Measurements from ENCODE around the gene MED22.

The MED22 gene

GRCh38 chr9:133375724-133376654 is 28.1 kb upstream of the MED22 start, which contains the start of the genes STKLD1 and SURF4:
TSS of gene STKLD1 (plus strand) at chr9:133376366. CDS start at chr9:133376474, 108 bp downstream.
TSS of gene SURF4 (minus strand) at chr9:133376060. CDS start at chr9:133375969, 91 bp downstream.
- DNase-seq (ENCODE audit: low read depth, low spot score), result peak; percentile 70

DNA sequence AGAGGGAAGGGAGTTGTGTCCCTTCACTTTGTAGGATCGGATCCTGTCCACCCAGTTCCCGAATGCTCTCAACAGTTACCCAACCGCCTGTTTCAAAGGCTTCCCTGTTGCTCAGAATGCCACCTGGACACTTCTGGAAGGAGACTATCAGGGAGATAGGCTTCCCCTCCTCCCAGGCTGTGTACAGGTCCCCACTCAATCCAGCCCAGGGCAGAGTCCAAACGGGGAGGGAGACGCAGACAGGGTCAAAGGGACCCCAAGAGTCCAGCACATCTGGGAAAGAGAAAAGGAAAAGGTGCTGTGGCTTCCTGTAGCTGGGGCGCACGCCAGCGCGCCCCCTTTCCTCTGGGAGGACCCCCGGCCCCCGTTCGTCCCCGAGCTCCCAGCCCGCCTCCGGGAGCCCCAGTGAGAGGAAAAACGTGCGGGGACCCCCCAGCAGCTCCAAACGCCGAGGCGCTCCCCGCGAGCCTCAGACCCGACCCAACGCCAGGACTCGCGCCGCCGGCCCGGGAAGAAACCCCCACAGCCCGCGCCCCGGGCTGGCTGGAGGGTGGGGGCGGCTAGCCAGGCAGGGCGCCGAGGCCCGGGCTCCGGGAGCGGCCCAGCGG is 27.3 kb upstream of the MED22 start:
- DNase-seq (ENCODE audit: low read depth, low spot score), result no peak

GRCh38 chr9:133374612-133375115 is 26.7 kb upstream of the MED22 start:
- DNase-seq (ENCODE audit: low read depth, low spot score), result no peak

- DNase-seq (ENCODE audit: low read depth, low spot score), result no peak
Measured at GRCh38 chr9:133372144-133372543, 24.2 kb upstream of the MED22 start.

DNA sequence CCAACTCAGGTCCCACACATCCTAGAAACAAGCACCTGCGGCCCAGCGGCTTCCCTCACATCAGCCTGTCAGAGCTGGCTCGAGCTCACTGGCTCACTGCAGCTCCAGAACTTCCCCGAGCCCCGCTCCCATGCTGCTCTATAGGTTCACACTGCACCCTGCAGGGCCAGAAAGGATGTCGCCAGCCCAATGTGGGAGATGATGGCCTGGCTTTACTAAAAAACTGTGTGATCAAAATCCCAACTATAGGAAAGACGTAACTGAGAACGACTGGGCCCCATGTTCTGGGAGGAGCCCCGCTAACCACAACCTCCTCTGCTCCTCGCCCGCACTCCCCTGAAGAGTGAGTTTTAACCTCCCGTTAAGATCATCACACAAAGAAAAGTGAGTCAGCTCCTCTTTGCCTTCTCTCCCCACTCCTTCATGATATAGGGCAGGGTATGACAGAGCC is 23.4 kb upstream of the MED22 start:
- no peak for DNase-seq (ENCODE audit: low read depth, low spot score)

DNA sequence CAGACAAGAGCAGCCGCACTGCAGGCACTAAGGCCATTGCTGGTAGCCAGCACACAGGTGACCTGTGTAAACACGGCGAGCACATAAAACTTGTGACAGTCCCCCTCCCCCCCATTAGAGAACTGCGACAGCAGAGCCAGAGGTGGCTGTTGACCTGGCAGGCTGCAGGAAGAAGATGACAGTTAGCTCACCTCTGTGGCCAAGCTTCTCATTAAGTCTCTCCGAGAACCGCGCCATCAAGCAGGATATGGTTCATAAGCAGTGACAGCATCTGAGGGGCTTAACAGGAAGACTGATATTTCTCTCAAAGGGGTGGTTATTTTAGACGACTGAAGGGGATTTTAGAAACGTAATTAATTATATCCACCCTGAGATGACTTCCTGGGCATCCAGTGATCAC is 22.8 kb upstream of the MED22 start:
- DNase-seq (ENCODE audit: low read depth, low spot score), result no peak

DNA sequence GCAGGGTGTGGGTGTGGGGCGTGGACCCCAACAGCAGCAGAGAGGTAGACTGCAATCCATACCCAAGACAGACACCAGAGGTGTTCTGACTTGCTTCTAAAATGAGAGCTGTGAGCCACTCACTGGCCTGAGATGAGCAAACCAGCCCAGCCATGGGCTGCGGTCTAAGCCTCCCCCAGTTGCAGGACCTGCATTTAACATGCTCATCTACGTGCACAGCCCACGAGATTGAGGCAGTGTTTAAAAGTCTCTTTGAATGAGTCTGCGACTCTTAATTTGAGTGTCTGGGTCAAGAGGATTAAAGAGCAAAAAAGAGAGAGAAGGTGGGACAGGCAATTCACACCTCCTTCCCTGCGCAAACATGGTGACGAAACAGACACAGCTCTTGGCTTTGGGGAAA is 22.0 kb upstream of the MED22 start:
- DNase-seq (ENCODE audit: low read depth, low spot score), result no peak

- no peak for DNase-seq (ENCODE audit: low read depth, low spot score)
Measured at GRCh38 chr9:133369422-133369821, 21.5 kb upstream of the MED22 start.

DNA sequence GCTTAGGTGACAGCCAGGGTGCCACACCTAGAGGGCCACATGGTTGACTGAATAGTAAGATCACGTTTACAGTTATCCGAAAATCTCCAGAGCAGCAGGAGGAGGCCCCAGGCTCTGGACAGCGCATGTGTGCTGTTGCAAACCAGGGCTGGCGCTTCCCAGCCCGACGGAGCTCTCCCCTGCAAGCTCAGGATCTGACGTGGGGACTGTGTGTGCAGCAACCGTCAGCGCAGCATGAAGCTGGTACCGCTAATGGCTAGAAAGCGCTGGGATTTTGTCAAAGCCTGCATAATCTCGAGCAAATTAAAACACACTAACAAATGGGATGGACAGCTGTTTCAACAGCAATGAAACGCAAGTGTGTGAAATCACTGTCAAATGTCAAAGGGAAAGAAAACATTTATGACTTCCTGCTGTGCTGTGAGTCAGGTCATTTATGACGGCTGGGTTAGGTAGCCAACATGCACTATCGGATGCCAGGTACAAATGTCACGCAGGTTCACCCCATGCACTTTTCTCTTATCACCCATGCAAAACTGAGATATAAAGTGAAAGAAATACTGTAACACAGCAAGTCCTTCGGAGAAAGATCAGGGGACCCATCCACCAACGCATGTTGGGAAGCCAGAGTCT is 20.4 kb upstream of the MED22 start:
- no peak for DNase-seq (ENCODE audit: low read depth, low spot score)

DNA sequence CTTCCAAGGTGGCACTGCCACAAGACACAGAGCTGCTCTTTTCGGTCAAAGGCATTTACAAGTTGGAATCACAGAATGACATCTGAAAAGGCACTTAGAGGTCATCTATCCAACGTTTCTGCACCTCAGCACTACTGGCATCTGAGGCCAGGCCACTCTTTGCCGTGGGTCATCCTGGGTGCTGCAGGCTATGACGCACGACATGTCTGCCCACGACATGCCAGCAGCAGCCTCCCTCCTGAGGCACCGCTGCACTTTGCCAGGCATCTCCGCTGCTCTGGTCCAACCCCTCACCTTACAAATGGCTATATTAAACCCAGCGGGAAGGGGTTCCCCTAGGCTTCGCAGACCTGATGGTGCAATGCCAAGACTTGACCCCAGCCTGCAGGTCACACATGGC is 19.8 kb upstream of the MED22 start:
- DNase-seq (ENCODE audit: low read depth, low spot score), result no peak

- no peak for DNase-seq (ENCODE audit: low read depth, low spot score)
Measured at GRCh38 chr9:133367221-133367620, 19.3 kb upstream of the MED22 start.

DNA sequence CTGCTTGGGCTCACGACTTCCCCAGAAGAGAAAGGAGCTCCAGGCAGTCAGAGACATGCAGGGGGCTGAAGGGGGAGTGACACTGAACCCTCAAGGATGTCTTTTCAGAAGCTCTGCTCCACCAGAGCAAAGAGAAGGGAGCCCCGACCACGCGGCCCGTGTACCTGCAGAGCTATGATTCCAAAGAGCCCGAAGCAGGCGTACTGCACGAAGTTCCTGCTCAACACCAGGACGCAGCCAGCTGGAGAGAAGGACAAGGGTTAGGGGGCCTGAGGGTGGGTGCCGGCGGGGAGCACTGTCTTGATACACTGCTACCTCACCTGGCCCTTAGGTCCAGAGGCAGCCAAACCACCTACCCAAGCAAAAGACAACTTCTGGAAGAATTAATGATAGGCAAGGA is 18.5 kb upstream of the MED22 start:
- no peak for DNase-seq (ENCODE audit: low read depth, low spot score)

DNA sequence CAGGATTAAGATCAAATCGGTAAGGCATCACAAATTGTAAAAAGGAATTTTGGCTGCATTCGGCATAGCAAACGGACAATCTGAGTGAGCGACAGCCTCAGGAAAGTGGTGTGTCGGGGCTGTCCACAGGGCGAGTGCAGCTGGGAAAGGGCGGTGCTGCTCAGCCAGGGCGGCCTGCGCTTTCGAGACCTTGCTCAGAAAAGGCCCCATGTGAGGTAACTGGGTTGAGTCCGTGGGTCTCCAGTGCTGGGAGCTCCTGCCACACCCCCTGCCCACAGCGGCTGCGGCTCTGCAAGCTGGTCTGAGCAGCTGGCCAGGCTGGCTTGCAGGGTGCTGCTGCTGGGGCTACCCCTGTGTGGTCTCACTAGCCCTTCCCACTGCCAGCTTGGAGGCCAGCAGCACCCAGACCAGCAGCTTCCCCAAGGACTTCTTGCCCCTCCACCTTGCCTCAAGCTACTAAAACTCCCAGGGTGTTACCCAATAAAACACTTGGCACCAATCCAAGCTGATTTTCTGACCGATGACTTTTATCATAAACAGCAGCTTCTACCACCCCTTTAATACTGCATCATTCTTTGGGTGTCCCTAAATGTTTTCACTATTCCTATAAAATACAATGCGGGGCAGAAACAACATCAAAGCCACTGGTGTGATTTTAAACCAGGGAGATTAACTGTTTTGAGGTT is 14.6 kb upstream of the MED22 start:
- no peak for DNase-seq (ENCODE audit: low read depth, low spot score)

DNA sequence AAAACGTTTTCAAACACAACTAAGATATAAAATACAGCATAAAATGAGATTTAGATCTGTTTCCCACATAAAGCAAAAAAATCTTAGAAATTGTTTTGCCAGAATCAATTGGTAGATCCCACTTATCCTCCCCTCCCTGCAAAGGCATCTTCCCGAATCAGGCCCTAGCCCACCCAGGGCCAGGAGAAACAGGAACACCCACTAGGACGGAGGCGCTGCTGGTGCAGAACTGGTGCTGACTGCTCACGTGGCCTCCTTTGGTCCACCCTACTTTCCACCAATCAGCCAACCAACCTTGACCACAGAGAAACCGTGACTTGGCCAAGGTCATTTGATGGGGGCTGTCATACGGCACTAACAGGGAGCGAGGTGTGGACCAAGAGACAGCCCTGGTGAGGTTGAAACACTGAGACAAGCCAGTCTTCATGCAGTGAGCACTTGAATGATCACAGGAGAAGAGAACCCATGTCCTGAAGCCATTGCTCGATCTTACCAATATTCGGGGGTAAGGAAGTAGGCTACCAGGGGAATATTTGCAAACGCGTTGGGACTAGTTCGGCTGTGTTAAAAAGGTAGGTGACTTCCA is 13.7 kb upstream of the MED22 start:
- no peak for DNase-seq (ENCODE audit: low read depth, low spot score)

GRCh38 chr9:133360400-133361393 is 12.8 kb upstream of the MED22 start:
- DNase-seq (ENCODE audit: low read depth, low spot score), result no peak

- DNase-seq (ENCODE audit: low read depth, low spot score), result no peak
Measured at GRCh38 chr9:133359399-133360175, 11.7 kb upstream of the MED22 start.

GRCh38 chr9:133357656-133358055 is 9.7 kb upstream of the MED22 start:
- DNase-seq (ENCODE audit: low read depth, low spot score), result no peak

DNA sequence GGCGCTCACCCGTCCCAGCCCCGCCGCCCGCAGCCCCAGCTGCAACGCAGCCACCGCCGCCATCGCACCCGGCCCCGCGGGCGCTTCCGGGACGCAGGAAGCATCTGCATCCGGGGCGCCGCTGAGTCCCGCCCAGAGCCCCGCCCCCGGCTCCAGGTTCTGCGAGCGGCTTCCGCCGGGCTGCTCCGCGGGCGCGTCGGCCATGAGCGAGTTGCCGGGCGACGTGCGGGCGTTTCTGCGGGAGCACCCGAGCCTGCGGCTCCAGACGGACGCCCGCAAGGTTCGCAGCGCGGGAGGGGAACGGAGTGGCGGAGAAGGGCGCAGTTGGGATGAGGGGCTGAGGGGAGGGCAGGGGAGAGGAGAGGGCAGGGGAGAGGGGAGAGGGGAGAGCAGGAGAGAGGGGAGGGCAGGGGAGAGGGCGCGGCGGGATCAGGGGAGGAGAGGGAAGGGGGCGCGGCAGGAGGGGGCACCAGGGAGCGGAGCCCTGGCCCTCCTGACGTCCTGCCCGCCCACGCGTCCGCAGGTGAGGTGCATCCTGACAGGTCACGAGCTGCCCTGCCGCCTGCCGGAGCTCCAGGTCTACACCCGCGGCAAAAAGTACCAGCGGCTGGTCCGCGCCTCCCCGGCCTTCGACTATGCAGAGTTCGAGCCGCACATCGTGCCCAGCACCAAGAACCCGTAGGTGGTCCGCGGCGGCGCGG is 8.6 kb upstream of the MED22 start, which contains the start of the genes SURF1 and SURF2:
Gene SURF1 (minus strand): TSS at position 97 of the 701 bp plus-strand sequence. CDS start 34 bp downstream, at position 63.
Gene SURF2 (plus strand): TSS at position 160 of the 701 bp plus-strand sequence. CDS start 43 bp downstream, at position 203.
- DNase-seq (ENCODE audit: low read depth, low spot score), result no peak
